PC-3 (cell line): ENCODE measurements around the gene MAPK6. TPM values are rescaled to one million over a fixed set of nuclear protein-coding genes. Genes with fewer than 3 reads are reported as not detected.

ENCODE experiments used
- ATAC-seq: fragments of 200-7000 bp; cut with Tn5 transposase; 2 replicates; pipeline ENCODE4 v1.9.1; 2020; ENCODE audit warnings: mild to moderate bottlenecking, moderate library complexity
- BruUV-seq: library from RNA; stranded (reverse); fragments of 400-500 nt; replicated peaks from 2 replicates; lab custom pipeline; 2021; lab: Mats Ljungman, UMichigan
- CTCF ChIA-PET: fragments of 300-600 bp; sonication (Branson Sonifier 250); formaldehyde crosslinking; loops from one replicate; lab custom pipeline; 2022; ENCODE audit warnings: antibody characterized with exemption; lab: Charles Lee
- POLR2A ChIA-PET: fragments of 300-600 bp; sonication (Branson Sonifier 250); formaldehyde crosslinking; loops from one replicate; lab custom pipeline; 2022; ENCODE audit warnings: antibody characterized with exemption; ENCODE audit not compliant: unreplicated experiment; lab: Charles Lee
- DNase-seq: peaks from one replicate; pipeline ENCODE4 v3.0.0-alpha.2; 2015
- H2AFZ ChIP-seq: fragments of 300-600 bp; sonication (generic); 2 replicates; pipeline ENCODE4 v1.6.0; 2016; ENCODE audit warnings: antibody characterized with exemption, low read length
- H3F3A ChIP-seq: fragments of 300-600 bp; sonication (generic); one replicate; pipeline ENCODE4 v1.6.0; 2017; ENCODE audit warnings: antibody characterized with exemption, low read length, control low read depth, mild to moderate bottlenecking; ENCODE audit not compliant: unreplicated experiment
- H3K27ac ChIP-seq: fragments of 300-600 bp; sonication (generic); 2 replicates; pipeline ENCODE4 v1.5.1; 2016; ENCODE audit warnings: mild to moderate bottlenecking, low read length
- H3K27me3 ChIP-seq: fragments of 300-600 bp; sonication (generic); 2 replicates; pipeline ENCODE4 v1.6.1; 2016; ENCODE audit warnings: low read length, mixed read lengths
- H3K36me3 ChIP-seq: fragments of 300-600 bp; sonication (generic); 2 replicates; pipeline ENCODE4 v1.6.1; 2016; ENCODE audit warnings: low read depth, mixed run types, low read length, mixed read lengths
- H3K4me1 ChIP-seq: fragments of 300-600 bp; sonication (generic); 2 replicates; pipeline ENCODE4 v1.5.1; 2016; ENCODE audit warnings: low read length; ENCODE audit not compliant: insufficient read depth
- H3K4me2 ChIP-seq: fragments of 300-600 bp; sonication (generic); 2 replicates; pipeline ENCODE4 v1.6.0; 2016; ENCODE audit warnings: low read length
- H3K4me3 ChIP-seq: fragments of 300-600 bp; sonication (generic); 2 replicates; pipeline ENCODE4 v1.5.1; 2016; ENCODE audit warnings: mild to moderate bottlenecking, low read length, mixed read lengths
- H3K79me2 ChIP-seq: fragments of 300-600 bp; sonication (generic); 2 replicates; pipeline ENCODE4 v1.6.1; 2017; ENCODE audit warnings: low read length, mixed read lengths
- H3K9ac ChIP-seq: fragments of 300-600 bp; sonication (generic); 2 replicates; pipeline ENCODE4 v1.6.0; 2016; ENCODE audit warnings: mild to moderate bottlenecking, low read length
- H3K9me2 ChIP-seq: fragments of 300-600 bp; sonication (generic); replicated peaks from 2 replicates; pipeline ENCODE4 v1.6.1; 2016; ENCODE audit warnings: mixed run types, low read length, mixed read lengths
- H3K9me3 ChIP-seq: fragments of 300-600 bp; sonication (generic); 2 replicates; pipeline ENCODE4 v1.6.1; 2016; ENCODE audit warnings: low read length, mixed read lengths
- H4K20me1 ChIP-seq: fragments of 300-600 bp; sonication (generic); 2 replicates; pipeline ENCODE4 v1.6.1; 2016; ENCODE audit warnings: low read length, mixed read lengths
- EZH2 ChIP-seq: fragments of 300-600 bp; sonication (generic); IDR thresholded peaks from one replicate; pipeline ENCODE4 v1.6.1; 2017; ENCODE audit warnings: antibody characterized with exemption, mild to moderate bottlenecking, low read length; ENCODE audit not compliant: unreplicated experiment
- EZH2phosphoT487 ChIP-seq: fragments of 300-600 bp; sonication (generic); IDR thresholded peaks from 2 replicates; pipeline ENCODE4 v1.6.1; 2018; ENCODE audit warnings: mild to moderate bottlenecking, antibody characterized with exemption, low read length, borderline replicate concordance
- intact Hi-C: fragments of 100-400 bp; cut with micrococcal nuclease; formaldehyde crosslinking; loops from 2 replicates; pipeline ENCODE4 v1.9.0; 2023
- total RNA-seq: library from RNA; depleted of rRNA; stranded (reverse); fragments of >200 nt; gene quantifications from 2 replicates; pipeline ENCODE4 v1.2.3, GENCODE V29; 2014
- TF ChIP-seq, protein P1 (sequence below): fragments of 300-600 bp; sonication (generic); conservative IDR thresholded peaks from 2 replicates; pipeline ENCODE4 v1.5.1; 2017; ENCODE audit warnings: antibody characterized with exemption, low read depth, mild to moderate bottlenecking, low read length

Gene MAPK6
- total RNA-seq, 1 experiment from 2014 or later = 22.5 TPM

DNA sequence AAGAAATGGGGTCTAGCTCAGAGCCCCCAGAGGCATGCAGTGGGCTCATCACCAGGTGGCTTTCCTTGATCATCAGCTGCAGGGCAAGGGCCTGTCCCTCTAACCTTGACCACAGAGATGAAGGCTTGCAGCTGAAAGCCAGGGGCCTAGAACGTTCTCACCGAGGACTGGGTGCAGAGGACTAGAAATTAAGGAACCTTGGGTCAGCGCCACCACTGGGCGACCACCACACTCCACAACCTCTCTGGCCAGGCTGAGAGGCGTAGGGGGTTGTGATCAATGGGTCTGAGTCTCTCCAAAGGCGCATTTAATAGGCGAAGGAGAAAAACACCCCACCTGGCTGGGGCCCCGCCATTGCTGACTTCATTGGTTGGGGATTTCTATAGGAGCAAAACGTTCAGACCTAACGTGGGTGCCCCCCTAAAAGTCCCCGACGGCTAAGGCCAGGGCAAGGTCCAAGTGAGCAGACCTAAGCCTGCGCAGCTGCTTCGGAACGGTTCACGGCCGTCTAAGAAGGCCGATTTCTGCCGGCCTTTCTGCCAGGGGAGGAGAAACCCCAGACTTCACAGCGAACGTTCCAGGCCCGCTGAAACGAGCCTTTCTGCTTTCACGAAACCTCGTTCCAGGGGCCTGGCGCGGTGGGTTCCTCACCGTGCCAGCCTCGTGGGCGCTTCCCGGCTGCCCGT is 92.6 kb downstream of the MAPK6 start:
- H4K20me1 ChIP-seq = no peaks in the 10 kb centered on the region
- ATAC-seq (peak; percentile 11; the same call in 1 of the 2 replicates), DNase-seq (no peak)
- peak overlapping the region; percentile 75; the same call in 1 of the 2 replicates for H3K4me2 ChIP-seq
- no peak overlapping the region for H3K27ac ChIP-seq
- H3K36me3 ChIP-seq = no peaks in the 10 kb centered on the region
- ChIA-PET CTCF (interaction anchor here (0.6 kb wide), 1 partner anchor 12 kb away, joined by 4 read pairs; no protein-coding TSS in a partner anchor), POLR2A (no interaction called here)
- no peaks in the 10 kb centered on the region for H3K27me3 ChIP-seq
- H3K9me3 ChIP-seq = no peaks in the 10 kb centered on the region
- BruUV-seq = no TSS peak
- intact Hi-C loops = no loop called here
- peak overlapping the region; percentile 37; the same call in 1 of the 2 replicates for H3K9ac ChIP-seq
- TF ChIP-seq EZH2phosphoT487 (no peak), EZH2 (no peak)
- TF ChIP-seq, protein P1, sequence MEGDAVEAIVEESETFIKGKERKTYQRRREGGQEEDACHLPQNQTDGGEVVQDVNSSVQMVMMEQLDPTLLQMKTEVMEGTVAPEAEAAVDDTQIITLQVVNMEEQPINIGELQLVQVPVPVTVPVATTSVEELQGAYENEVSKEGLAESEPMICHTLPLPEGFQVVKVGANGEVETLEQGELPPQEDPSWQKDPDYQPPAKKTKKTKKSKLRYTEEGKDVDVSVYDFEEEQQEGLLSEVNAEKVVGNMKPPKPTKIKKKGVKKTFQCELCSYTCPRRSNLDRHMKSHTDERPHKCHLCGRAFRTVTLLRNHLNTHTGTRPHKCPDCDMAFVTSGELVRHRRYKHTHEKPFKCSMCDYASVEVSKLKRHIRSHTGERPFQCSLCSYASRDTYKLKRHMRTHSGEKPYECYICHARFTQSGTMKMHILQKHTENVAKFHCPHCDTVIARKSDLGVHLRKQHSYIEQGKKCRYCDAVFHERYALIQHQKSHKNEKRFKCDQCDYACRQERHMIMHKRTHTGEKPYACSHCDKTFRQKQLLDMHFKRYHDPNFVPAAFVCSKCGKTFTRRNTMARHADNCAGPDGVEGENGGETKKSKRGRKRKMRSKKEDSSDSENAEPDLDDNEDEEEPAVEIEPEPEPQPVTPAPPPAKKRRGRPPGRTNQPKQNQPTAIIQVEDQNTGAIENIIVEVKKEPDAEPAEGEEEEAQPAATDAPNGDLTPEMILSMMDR = no peak
- no peaks in the 10 kb centered on the region for H3K9me2 ChIP-seq
- no peaks in the 10 kb centered on the region for H3K79me2 ChIP-seq
- no peaks in the 10 kb centered on the region for H3K4me1 ChIP-seq
- H3F3A ChIP-seq = no peaks in the 10 kb centered on the region
- peak overlapping the region; percentile 76 for H2AFZ ChIP-seq
- H3K4me3 ChIP-seq = peak overlapping the region; percentile 56; the same call in 1 of the 2 replicates

DNA sequence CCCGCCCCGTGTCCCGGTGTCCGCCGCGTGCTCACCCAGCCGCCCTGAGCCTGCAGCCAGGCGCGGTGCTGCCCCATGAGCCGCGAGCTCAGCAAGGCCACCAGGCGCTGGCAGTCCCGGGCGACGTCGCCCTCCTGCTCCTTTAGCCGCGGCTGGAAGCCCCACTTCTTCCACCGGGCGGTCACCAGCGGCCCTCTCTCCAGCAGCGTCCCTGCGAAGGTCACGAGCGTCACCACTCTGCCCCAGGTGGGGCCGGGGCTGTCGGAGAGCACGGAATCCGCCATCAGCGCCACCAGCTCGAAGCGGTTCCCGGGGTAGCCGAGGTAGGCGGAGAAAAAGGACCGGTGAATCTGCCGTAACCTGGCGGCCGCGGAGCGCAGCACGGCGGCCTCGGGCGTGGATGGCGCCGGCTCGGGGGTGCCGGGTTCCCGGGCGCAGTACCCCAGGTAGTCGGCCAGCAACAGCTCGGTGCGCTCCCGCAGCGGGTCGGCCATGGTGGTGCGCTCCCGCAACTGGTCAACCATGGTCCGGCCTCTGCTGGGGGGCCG is 93.3 kb downstream of the MAPK6 start:
- H4K20me1 ChIP-seq = no peaks in the 10 kb centered on the region
- peak overlapping the region; percentile 75 for H3K4me2 ChIP-seq
- H3K27ac ChIP-seq = no peak overlapping the region
- H3K79me2 ChIP-seq = no peaks in the 10 kb centered on the region
- H3K9me3 ChIP-seq = no peaks in the 10 kb centered on the region
- no peak for DNase-seq
- H3K4me1 ChIP-seq = no peaks in the 10 kb centered on the region
- H3K9ac ChIP-seq = peak overlapping the region; percentile 37
- no peaks in the 10 kb centered on the region for H3F3A ChIP-seq
- BruUV-seq = no TSS peak
- peak overlapping the region; percentile 76 for H2AFZ ChIP-seq
- CTCF ChIA-PET = no interaction called here
- no peaks in the 10 kb centered on the region for H3K36me3 ChIP-seq
- ATAC-seq = peak; percentile 77
- POLR2A ChIA-PET = no interaction called here
- H3K27me3 ChIP-seq = no peaks in the 10 kb centered on the region
- peak overlapping the region; percentile 56 for H3K4me3 ChIP-seq
- H3K9me2 ChIP-seq = no peaks in the 10 kb centered on the region
- intact Hi-C loops = no loop called here
- TF ChIP-seq EZH2phosphoT487 (no peak), EZH2 (no peak)
- TF ChIP-seq, protein P1 = no peak

DNA sequence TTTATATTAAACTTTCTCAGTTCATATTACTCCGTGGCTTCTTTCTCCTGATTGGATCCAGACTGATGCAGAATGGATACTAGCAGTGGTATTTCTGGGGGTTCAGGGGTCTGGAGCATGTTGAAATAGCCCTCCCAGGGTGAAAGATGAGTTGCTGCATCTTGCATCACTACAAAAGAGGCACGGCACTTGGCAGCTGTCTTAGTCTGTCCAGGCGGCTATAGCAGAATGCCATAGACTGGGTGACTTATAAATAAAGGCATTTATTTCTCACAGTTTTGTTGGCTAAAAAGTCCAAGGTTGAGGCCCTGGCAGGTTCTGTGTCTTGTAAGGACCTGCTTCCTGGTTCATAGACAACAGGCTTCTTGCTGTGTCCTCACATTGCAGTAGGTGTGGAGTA is 94.2 kb downstream of the MAPK6 start:
- DNase-seq = no peak
- H2AFZ ChIP-seq = no peak overlapping the region
- no peaks in the 10 kb centered on the region for H3K9me2 ChIP-seq
- CTCF ChIA-PET = no interaction called here
- no peaks in the 10 kb centered on the region for H3K79me2 ChIP-seq
- no peaks in the 10 kb centered on the region for H3F3A ChIP-seq
- intact Hi-C loops = no loop called here
- no peaks in the 10 kb centered on the region for H3K4me1 ChIP-seq
- no peak for ATAC-seq
- H4K20me1 ChIP-seq = no peaks in the 10 kb centered on the region
- no peaks in the 10 kb centered on the region for H3K9me3 ChIP-seq
- TF ChIP-seq, protein P1 = no peak
- TF ChIP-seq EZH2phosphoT487 (no peak), EZH2 (no peak)
- no peak overlapping the region for H3K27ac ChIP-seq
- no peaks in the 10 kb centered on the region for H3K27me3 ChIP-seq
- no TSS peak for BruUV-seq
- H3K4me2 ChIP-seq = no peak overlapping the region
- H3K36me3 ChIP-seq = no peaks in the 10 kb centered on the region
- H3K4me3 ChIP-seq = no peak overlapping the region
- POLR2A ChIA-PET = no interaction called here
- no peak overlapping the region for H3K9ac ChIP-seq
